NCI-H345 (cell line): Measurements from ENCODE around the gene UMOD.

Experiments used
- DNase-seq: peaks from one replicate; lab custom pipeline; 2025; lab: John Stamatoyannopoulos, UW

The UMOD gene

GRCh38 chr16:20352615-20353014 is at the start of gene UMOD:
Gene UMOD (minus strand): TSS chr16:20352715. CDS start chr16:20350737, 1,978 bp downstream.
- no peak for DNase-seq

GRCh38 chr16:20401475-20402016 is 49.0 kb upstream of the UMOD start:
- no peak for DNase-seq

- no peak for DNase-seq
Observed at GRCh38 chr16:20401066-20401465, 48.6 kb upstream of the UMOD start.

GRCh38 chr16:20399185-20399584 is 46.7 kb upstream of the UMOD start:
- DNase-seq, result no peak

- DNase-seq, result no peak
Observed at GRCh38 chr16:20398603-20399002, 46.1 kb upstream of the UMOD start.

GRCh38 chr16:20397468-20398074 is 45.1 kb upstream of the UMOD start:
- DNase-seq, result no peak

DNA sequence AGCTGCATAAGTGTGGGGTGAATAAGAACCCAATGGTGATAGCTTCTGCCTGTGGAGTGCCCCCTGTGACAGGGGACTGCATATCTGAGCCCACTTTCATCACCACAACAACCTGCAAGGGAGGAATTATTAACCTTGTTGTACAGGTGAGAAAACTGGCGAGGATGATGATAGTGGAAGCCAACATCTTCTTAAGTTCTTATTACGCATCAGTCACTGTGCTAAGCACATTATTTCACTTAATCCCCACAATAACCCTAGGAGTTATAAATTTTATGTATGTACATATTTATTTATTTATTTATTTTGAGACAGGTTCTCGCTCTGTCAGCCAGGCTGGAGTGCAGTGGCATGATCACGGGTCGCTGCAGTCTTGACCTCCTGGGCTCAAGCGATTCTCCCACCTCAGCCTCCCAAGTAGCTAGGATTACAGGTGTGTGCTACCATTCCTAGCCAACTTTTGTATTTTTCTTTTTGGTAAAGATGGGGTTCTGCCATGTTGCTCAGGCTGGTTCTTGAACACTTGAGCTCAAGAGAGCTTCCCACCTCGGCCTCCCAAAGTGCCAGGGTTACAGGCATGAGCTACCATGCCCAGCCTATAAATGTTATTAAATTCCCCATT is 44.4 kb upstream of the UMOD start:
- no peak for DNase-seq

GRCh38 chr16:20395946-20396345 is 43.4 kb upstream of the UMOD start:
- DNase-seq, result no peak

- DNase-seq, result no peak
Observed at GRCh38 chr16:20393801-20394577, 41.5 kb upstream of the UMOD start.

DNA sequence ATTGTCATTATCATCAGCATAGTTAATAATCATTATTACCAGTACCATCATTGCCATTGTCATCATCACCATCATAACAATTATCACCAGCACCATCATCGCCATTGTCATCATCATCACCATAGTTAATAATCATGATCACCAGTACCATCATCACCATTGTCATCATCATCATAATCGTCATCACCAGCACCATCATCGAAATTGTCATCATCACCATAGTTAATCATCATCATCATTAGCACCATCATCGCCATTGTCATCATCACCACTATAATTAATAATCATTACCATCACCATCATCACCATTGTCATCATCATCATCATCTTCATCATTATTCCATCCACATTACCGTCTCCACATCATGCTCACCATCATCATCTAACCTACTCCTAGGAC is 38.5 kb upstream of the UMOD start:
- DNase-seq, result no peak

DNA sequence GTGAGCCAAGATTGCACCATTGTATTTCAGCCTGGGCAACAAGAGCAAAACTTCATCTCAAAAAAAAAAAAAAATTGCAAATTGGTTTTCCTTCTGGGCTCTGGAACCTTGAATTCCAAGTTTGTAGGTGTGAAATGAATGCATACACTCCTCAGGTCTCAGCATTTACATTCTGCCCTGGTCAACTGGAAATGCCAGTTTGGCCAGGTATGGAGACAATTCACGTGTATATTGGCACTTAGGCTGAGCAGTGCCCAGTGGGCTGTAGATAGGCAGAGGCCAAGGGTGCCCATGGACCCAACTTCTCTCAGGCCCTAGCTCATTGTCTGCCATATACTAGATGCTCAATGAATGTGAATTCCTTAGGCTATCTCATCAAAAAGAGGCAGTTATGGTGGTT is 36.3 kb upstream of the UMOD start:
- no peak for DNase-seq

DNA sequence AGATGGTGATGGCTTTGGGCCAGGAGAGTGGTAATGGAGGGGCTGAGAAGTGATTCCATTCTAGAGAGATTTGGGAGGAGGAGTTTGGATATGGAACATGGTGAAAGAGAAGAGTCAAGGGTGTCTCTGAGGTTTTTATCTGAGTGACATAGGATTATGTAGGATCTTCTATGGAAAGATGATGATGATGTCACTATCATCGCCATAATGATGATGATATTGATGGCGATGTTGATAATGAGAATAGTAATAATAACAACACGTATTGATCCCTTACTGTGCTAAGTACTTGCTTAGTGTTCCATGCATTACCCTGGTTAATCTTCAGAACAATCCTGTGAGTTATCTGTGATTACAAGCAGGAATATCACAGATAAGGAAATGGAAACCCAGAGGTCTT is 35.5 kb upstream of the UMOD start:
- no peak for DNase-seq

- peak; percentile 62 for DNase-seq
Observed at GRCh38 chr16:20385844-20386832, 33.6 kb upstream of the UMOD start.

GRCh38 chr16:20383106-20384029 is 30.9 kb upstream of the UMOD start:
- DNase-seq, result peak; percentile 83

DNA sequence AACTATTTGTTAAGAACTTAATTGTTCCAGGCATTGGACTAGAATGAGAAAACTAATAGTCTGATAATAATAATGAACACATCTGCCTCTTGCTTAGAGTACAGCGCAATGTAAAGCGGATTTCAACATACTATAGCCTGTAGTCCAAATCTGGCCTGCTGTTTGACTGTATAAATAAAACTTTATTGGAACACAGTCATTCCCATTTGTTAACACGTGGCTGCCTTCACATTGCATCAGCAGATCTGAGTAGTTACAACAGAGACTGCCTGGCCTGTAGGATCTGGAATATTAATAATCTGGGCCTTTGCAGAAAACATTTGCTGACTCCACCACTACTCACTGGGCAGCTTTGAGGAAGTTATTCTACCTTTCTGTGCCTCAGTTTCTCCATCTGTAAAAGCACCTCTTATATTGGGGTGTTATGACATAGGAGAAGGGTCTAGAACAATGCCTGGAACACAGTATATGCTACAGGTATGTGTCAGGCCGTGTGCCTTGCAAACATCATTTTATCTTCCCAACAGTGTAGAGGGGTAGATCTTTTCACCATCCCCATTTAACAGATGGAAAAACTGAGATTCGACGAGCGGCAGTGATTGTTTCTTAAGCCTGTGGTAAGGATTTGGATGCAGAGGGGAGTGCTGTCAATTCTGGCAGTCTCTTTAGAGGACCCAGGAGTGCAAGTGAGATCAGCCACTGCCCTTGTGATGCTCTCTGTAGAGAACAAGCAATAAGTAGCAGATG is 29.9 kb upstream of the UMOD start:
- no peak for DNase-seq

- no peak for DNase-seq
Observed at GRCh38 chr16:20380782-20381181, 28.3 kb upstream of the UMOD start.

DNA sequence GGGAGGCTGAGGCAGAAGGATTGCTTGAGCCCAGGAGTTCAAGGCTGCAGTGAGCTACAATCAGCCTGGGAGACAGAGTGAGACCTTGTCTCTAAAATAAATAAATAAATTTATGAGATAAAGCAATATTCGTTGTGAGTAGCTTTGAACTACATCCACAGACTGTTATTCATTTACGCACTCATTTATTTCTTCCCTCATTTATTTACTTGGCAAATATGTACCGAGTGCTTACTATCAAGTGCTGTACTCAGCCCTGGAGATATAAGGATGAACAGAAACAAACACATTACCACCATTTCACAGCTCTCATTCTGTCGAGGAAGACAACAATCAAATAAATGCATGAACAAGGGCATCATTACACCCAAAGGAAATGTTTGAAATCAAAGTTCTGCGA is 24.7 kb upstream of the UMOD start:
- no peak for DNase-seq

GRCh38 chr16:20372701-20373100 is 20.2 kb upstream of the UMOD start:
- no peak for DNase-seq

- no peak for DNase-seq
Observed at GRCh38 chr16:20369452-20370054, 17.0 kb upstream of the UMOD start.

DNA sequence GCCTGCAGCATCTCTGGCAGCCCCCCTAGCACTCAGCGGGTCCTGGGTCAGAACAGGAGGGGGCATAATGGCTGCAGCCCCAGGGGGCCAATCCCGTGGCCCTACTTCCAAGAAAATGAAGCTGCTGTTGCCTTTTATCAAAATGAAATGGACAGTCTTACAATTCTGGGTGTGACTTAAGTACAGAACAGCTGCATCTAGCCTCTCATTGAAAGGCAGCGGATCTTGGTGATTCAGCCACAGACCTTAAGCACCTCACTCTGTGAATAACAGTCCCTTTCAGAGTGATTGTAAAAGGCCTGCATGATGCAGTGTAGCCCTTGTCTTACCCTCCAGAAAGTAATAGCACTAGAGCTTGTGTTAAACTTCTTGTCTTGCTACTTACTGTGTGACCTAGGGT is 11.5 kb upstream of the UMOD start:
- DNase-seq, result no peak
